GM12873 (cell line): ENCODE measurements around the gene EPAS1.

Experiments used
- CTCF ChIP-seq: IDR thresholded peaks from 2 replicates; pipeline ENCODE4 v1.5.1; 2012; ENCODE audit warnings: low read depth, mild to moderate bottlenecking, moderate library complexity, low read length, control low read depth; ENCODE audit not compliant: insufficient read depth; ENCODE audit errors: missing control alignments

EPAS1 gene

DNA sequence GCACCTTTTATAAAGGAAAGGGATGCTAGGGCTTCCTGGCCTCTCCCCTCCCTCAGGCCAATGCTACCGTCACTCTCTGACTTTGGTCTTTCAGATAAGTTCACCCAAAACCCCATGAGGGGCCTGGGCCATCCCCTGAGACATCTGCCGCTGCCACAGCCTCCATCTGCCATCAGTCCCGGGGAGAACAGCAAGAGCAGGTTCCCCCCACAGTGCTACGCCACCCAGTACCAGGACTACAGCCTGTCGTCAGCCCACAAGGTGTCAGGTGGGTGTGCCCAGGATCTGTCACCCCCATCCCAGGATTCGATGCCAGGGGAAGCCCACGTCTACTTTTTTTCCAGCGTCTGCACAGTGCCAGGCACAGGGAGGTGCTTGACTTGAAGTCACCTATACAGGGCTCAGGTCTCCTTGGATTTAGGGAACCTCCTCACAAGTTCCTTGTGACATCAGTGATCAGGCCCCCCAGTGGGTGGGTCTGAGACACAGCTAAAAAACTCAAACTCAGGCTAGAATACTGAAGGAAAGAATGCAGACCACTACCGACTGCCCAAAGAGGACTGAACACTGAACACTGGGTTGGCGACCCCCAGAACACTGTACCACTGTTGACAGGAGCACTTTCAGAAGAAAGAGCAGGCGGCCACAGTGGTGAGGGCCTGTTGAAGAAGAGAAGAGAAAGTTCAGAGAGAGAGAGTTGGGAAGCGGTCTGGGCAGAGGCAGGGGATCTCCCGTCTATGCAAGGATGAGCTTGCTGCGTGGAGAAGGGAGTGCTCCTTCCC, 85.3 kb downstream of the EPAS1 start:
- TF ChIP-seq CTCF = no peak

- TF ChIP-seq CTCF = no peak
These were observed 85.8 kb downstream of the EPAS1 start for GRCh38 chr2:46383113-46383395.

DNA sequence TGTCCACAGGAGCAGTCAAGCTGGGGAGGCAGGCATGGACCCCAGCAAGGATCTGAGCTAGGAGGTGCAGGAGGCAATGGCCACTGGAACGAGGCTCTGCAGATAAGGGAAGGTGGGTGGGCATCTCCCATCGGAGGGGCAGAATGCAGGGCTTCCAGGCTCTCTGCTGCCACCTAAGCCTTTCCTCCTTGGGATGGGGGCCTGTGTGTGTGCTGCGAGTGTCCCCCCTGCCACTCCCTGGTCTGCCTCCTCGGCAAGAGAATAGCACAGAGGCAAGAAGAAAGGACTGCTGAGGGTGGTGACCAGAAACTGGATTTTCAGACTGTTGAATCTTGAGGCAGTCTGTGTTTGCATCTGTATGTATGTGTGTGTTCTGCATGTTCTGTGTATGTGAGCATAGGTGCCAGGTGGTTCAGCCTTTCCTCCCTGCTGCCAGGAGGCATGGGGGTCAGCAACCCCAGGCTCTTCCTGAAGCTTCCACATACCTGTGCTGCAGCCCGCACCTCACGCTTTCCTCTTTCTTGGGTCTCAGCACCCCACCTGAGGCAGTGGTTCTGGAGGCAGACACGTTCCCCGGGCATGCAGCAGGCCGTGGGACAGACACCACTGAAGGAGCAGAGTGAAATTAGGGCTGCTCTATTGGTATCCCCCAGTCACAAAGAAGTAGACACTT, 86.7 kb downstream of the EPAS1 start:
- no peak for TF ChIP-seq CTCF

- no peak for TF ChIP-seq CTCF
These were observed 87.2 kb downstream of the EPAS1 start for GRCh38 chr2:46384457-46384815.

- TF ChIP-seq CTCF = no peak
These were observed 88.8 kb downstream of the EPAS1 start for GRCh38 chr2:46385786-46386577.

DNA sequence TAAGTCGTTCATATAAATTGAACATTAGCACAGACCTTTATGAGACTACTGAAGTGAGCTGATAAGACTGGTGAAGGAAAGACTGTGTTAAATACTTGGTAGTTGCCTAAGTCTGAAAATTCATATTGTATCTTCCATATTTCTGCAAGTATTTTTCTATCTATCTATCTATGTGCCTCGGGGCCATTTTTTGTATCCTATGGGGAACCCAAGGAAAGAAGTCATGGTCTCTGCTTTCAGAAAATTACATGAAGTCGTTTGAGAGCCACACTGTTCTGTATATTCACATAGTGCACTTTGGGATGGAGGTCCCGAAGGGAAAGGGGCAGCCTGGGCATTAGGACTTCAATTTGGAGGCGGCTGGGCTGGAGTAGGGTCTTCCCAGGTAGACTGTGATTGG, 89.6 kb downstream of the EPAS1 start:
- TF ChIP-seq CTCF = no peak

DNA sequence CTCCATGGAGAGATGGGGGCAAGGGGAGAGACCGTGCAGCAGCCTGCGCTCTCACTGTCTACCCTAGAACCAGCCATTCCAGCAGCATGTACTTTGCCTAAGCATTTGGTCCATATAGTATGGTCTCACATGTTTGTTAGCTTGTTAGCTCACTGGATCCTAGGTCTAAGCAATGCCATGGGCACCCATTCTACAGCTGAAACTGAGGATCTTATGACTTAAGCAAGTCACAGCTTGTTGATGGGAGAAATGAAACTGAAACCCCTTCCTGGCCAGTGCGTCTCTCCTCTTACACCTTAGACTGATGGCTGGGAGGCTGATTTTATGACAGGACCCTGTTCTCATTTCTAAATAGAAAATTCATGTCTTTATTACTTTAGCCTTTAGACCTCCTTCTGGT, 90.1 kb downstream of the EPAS1 start:
- no peak for TF ChIP-seq CTCF
